ENCODE measurements around the gene CYP27C1. TPM values are rescaled to one million over a fixed set of nuclear protein-coding genes. Genes with fewer than 3 reads are reported as not detected.

CYP27C1 gene
- total and polyA plus RNA-seq, 2 of the 13 experiments (the other 11 are each of a cell fraction or from before 2014, with no cell fraction given), result not detected

GRCh38 chr2:127173057-127173456, 47.0 kb downstream of the CYP27C1 start:
- H3K9ac ChIP-seq (ENCODE audit: insufficient read depth, low read depth, low read length), result no peak overlapping the region
- H3K4me1 ChIP-seq (ENCODE audit: insufficient read depth, low read length), result no peaks in the 10 kb centered on the region
- H3K36me3 ChIP-seq (replicated peaks in 1 of 2; ENCODE audit: control insufficient read depth in 1 of 2, insufficient read depth in 2 of 2, low read length in 2 of 2), result no peaks in the 10 kb centered on the region
- H3K79me2 ChIP-seq (ENCODE audit: insufficient read depth, low read length), result no peaks in the 10 kb centered on the region
- ATAC-seq, result no peak
- intact Hi-C loops (cut with micrococcal nuclease; ENCODE audit: unreplicated experiment), result no loop called here
- peaks cover 0 to 39% of the 10 kb centered on the region in 2 experiments; a peak in 4 of 5 replicates for H3K27me3 ChIP-seq (ENCODE audit: control insufficient read depth in 1 of 2, insufficient read depth in 2 of 2, low read length in 2 of 2)
- TF ChIP-seq TSC22D2 (CRISPR knock-in tag; IDR thresholded peaks at IDR 0.05; ENCODE audit: borderline replicate concordance) (no peak), CREB1 (IDR thresholded peaks at IDR 0.05) (0 out of 2 replicates have a peak, but pooled peaks have one; percentile 26), CREB1 (CRISPR knock-in tag; IDR thresholded peaks at IDR 0.05) (no peak)
- no peak overlapping the region for H3K4me3 ChIP-seq (replicated peaks in 1 of 3; ENCODE audit: insufficient read depth in 1 of 3, low read depth in 2 of 3, low read length in 3 of 3)
- FAIRE-seq, result no peak
- no peak overlapping the region for H3K27ac ChIP-seq (ENCODE audit: extremely low read length, insufficient read depth, low read length)
- no TSS peak for BruUV-seq (replicated peaks)
- H3K9me3 ChIP-seq (ENCODE audit: low read length), result no peaks in the 10 kb centered on the region
- in situ Hi-C loops (cut with HindIII; ENCODE audit: extremely low pct_ligation_motif_present, low pct_unique_long_range_greater_than_20kb), result no loop called here
- no peak overlapping the region for H2AFZ ChIP-seq (ENCODE audit: low read length)
- no peak for DNase-seq (ENCODE audit: low spot score)
- POLR2A ChIA-PET, result no interaction called here
- 29% methylated on average over 6 of the region's 6 CpGs for WGBS (ENCODE audit: low lambda C conversion rate)
- CTCF ChIA-PET (ENCODE audit: low intra/inter-chr PET ratio, low total read pairs), result no interaction called here
- no peaks in the 10 kb centered on the region for H4K20me1 ChIP-seq (ENCODE audit: insufficient read depth, low read length)
- no peak overlapping the region for H3K4me2 ChIP-seq (ENCODE audit: low read depth, low read length)

DNA sequence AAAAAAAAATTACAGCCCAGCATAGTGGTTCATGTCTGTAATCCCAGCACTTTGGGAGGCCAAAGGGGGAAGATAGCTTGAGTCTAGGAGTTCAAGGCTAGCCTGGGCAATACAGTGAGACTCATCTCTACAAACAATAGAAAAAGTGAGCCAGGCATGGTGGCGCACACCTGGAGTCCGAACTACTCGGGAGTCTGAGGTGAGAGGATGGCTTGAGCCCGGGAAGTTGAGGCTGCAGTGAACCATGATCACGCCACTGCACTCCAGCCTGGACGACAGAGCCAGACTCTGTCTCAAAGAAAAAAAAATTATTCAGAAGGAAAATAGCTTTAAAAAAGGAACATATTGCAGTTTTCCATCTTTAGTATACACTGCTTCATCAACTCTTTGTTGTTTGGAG, 47.8 kb downstream of the CYP27C1 start:
- H3K9me3 ChIP-seq (ENCODE audit: low read length), result no peaks in the 10 kb centered on the region
- H3K36me3 ChIP-seq (replicated peaks in 1 of 2; ENCODE audit: control insufficient read depth in 1 of 2, insufficient read depth in 2 of 2, low read length in 2 of 2), result no peaks in the 10 kb centered on the region
- no peaks in the 10 kb centered on the region for H3K79me2 ChIP-seq (ENCODE audit: insufficient read depth, low read length)
- no peak overlapping the region for H2AFZ ChIP-seq (ENCODE audit: low read length)
- no TSS peak for BruUV-seq (replicated peaks)
- ATAC-seq, result no peak
- H3K27ac ChIP-seq (ENCODE audit: extremely low read length, insufficient read depth, low read length), result no peak overlapping the region
- H3K4me3 ChIP-seq (replicated peaks in 1 of 3; ENCODE audit: insufficient read depth in 1 of 3, low read depth in 2 of 3, low read length in 3 of 3), result no peak overlapping the region
- H4K20me1 ChIP-seq (ENCODE audit: insufficient read depth, low read length), result no peaks in the 10 kb centered on the region
- peaks cover 0 to 32% of the 10 kb centered on the region in 2 experiments; a peak in 4 of 5 replicates for H3K27me3 ChIP-seq (ENCODE audit: control insufficient read depth in 1 of 2, insufficient read depth in 2 of 2, low read length in 2 of 2)
- no peak for DNase-seq (ENCODE audit: low spot score)
- no peak overlapping the region for H3K9ac ChIP-seq (ENCODE audit: insufficient read depth, low read depth, low read length)
- no peak for FAIRE-seq
- no peaks in the 10 kb centered on the region for H3K4me1 ChIP-seq (ENCODE audit: insufficient read depth, low read length)
- TF ChIP-seq NFE2L1 (CRISPR knock-in tag; IDR thresholded peaks at IDR 0.05; ENCODE audit: borderline replicate concordance) (no peak), CBFB (CRISPR knock-in tag; IDR thresholded peaks at IDR 0.05) (no peak), EED (CRISPR knock-in tag; IDR thresholded peaks at IDR 0.05) (no peak), RAD51 (IDR thresholded peaks at IDR 0.05; ENCODE audit: borderline replicate concordance) (no peak), ZFAT (CRISPR knock-in tag; conservative IDR thresholded peaks at IDR 0.05) (no peak), TFAP4 (IDR thresholded peaks at IDR 0.05; ENCODE audit: borderline replicate concordance, low read depth) (no peak), E2F1 (CRISPR knock-in tag; IDR thresholded peaks at IDR 0.05) (no peak), TCF7 (IDR thresholded peaks at IDR 0.05; ENCODE audit: low read depth) (no peak), SMARCE1 (IDR thresholded peaks at IDR 0.05; ENCODE audit: borderline replicate concordance) (no peak), NR2F6 (IDR thresholded peaks at IDR 0.05) (no peak), NR2F6 (CRISPR knock-in tag; IDR thresholded peaks at IDR 0.05) (no peak), ZNF552 (CRISPR knock-in tag; IDR thresholded peaks at IDR 0.05; ENCODE audit: borderline replicate concordance) (no peak), MIER3 (CRISPR knock-in tag; IDR thresholded peaks at IDR 0.05; ENCODE audit: borderline replicate concordance) (no peak), SP5 (CRISPR knock-in tag; IDR thresholded peaks at IDR 0.05; ENCODE audit: borderline replicate concordance, low read depth) (no peak), ZNF549 (CRISPR knock-in tag; IDR thresholded peaks at IDR 0.05) (no peak)
- TF ChIP-seq, protein P1, sequence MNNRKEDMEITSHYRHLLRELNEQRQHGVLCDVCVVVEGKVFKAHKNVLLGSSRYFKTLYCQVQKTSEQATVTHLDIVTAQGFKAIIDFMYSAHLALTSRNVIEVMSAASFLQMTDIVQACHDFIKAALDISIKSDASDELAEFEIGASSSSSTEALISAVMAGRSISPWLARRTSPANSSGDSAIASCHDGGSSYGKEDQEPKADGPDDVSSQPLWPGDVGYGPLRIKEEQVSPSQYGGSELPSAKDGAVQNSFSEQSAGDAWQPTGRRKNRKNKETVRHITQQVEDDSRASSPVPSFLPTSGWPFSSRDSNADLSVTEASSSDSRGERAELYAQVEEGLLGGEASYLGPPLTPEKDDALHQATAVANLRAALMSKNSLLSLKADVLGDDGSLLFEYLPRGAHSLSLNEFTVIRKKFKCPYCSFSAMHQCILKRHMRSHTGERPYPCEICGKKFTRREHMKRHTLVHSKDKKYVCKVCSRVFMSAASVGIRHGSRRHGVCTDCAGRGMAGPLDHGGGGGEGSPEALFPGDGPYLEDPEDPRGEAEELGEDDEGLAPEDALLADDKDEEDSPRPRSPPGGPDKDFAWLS (CRISPR knock-in tag; IDR thresholded peaks at IDR 0.05; ENCODE audit: borderline replicate concordance), result no peak
- in situ Hi-C loops (cut with HindIII; ENCODE audit: extremely low pct_ligation_motif_present, low pct_unique_long_range_greater_than_20kb), result no loop called here
- 41% methylated on average over 6 of the region's 6 CpGs for WGBS (ENCODE audit: low lambda C conversion rate)
- no peak overlapping the region for H3K4me2 ChIP-seq (ENCODE audit: low read depth, low read length)
- ChIA-PET CTCF (ENCODE audit: low intra/inter-chr PET ratio, low total read pairs) (no interaction called here), POLR2A (no interaction called here)
- intact Hi-C loops (cut with micrococcal nuclease; ENCODE audit: unreplicated experiment), result no loop called here

Measured in HepG2 (cell line).